Myocyte (in vitro differentiated cells): ENCODE data around the gene SNX33. TPM values are rescaled to one million over a fixed set of nuclear protein-coding genes. Genes with fewer than 3 reads are reported as not detected.

ENCODE experiments used
- DNase-seq: peaks from one replicate; pipeline ENCODE4 v3.0.0-alpha.2; 2012; ENCODE audit warnings: low read depth
- total RNA-seq: library from RNA; depleted of rRNA; stranded (reverse); fragments of >200 nt; gene quantifications from 2 replicates; pipeline ENCODE4 v1.2.3, GENCODE V29; 2014

Gene SNX33
- total RNA-seq, 1 donor from 2014 or later: 19.5 TPM

GRCh38 chr15:75640483-75641178 lies 7.1 kb upstream of the SNX33 start:
- peak; percentile 39 for DNase-seq

GRCh38 chr15:75641179-75641503 lies 6.6 kb upstream of the SNX33 start:
- no peak for DNase-seq

DNA sequence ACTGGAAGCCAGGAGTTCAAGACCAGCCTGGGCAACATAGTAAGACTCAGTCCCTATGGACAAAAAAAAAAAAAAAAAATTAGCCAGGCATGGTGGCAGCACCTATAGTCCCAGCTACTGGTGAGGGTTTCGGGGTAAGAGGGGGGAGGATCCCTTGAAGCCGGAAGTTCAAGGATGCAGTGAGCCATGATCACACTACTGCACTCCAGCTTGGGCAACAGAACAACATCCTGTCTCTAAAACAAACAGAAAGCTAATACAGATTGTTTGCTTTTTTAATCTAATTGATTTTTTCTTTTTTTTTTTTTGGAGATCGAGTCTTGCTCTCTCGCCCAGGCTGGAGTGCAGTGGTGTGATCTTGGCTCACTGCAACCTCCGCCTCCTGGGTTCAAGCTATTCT lies 6.1 kb upstream of the SNX33 start:
- no peak for DNase-seq

DNA sequence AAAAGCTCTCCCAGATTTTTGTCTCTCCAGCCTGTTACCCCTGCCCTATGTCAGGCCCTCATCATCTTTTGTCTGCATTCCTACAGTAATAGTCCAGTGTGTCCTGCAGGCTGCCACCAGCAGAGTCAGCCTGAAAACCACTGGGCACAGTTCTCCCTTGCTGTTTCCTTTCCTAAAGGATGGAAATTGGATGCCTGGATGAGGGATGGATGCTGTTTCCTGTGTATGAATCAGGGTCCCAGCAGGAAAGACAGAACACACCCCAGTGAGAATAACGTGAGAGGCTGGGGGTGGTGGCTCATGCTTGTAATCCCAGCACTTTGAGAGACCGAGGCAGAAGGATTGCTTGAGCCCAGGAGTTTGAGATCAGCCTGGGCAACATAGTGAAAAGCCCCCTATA lies 3.3 kb upstream of the SNX33 start:
- no peak for DNase-seq

- no peak for DNase-seq
These were observed 1.4 kb upstream of the SNX33 start for GRCh38 chr15:75646112-75646943.

- DNase-seq: no peak
These were observed 758 bp upstream of the SNX33 start for GRCh38 chr15:75646944-75647364.

DNA sequence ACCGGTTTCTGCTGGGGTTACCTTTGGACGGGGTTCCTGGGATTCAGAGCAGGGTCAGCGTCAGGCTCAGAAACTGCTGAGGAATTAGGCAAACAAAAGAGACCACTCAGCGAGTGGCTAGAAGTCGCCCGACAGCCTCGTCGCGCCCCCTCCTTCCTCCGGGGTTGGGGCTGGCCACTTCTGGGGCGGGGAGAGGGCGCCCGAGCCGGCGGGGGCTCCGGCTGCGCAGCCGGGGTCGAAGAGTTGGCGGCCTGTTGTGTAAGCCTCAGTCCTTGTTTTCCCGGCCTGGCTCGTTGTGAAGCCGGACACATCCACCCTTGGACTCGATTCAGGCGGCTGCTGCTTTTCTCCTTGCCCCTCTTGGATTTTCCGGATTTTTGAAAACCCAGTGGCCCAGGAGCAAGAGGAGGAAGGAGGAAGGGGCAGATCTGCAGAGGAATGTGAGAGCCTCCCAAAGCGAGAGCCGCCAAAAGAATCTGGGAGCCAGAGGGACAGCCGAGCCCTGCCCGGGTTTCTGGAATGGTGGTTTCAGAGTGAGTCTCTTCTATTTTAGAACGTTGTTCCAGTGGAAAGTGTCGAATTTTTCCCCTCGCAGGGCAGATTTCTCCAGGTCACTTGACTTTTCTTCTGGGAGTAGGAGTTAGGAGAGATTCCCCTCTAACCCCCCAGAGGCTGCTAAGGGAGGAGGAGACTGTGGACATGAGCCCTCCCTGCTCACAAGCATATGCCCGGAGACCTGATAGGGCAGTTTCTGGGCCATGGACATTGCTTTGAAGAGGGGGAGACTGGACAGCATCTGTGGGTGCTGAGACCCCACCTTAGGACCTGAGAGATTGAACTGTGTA lies 666 bp downstream of the SNX33 start:
- DNase-seq: peak; percentile 54

GRCh38 chr15:75649045-75649761 lies 1.5 kb downstream of the SNX33 start:
- no peak for DNase-seq

DNA sequence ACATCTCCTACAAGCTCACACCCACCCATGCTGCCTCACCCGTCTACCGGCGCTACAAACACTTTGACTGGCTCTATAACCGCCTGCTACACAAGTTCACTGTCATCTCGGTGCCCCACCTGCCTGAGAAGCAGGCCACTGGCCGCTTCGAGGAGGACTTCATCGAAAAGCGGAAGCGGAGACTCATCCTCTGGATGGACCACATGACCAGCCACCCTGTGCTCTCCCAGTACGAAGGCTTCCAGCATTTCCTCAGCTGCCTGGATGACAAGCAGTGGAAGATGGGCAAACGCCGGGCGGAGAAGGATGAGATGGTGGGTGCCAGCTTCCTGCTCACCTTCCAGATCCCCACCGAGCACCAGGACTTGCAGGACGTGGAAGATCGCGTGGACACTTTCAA lies 2.1 kb downstream of the SNX33 start:
- no peak for DNase-seq

- peak; percentile 44 for DNase-seq
These were observed 3.4 kb downstream of the SNX33 start for GRCh38 chr15:75650908-75651809.

GRCh38 chr15:75651810-75652543 lies 4.3 kb downstream of the SNX33 start:
- no peak for DNase-seq

DNA sequence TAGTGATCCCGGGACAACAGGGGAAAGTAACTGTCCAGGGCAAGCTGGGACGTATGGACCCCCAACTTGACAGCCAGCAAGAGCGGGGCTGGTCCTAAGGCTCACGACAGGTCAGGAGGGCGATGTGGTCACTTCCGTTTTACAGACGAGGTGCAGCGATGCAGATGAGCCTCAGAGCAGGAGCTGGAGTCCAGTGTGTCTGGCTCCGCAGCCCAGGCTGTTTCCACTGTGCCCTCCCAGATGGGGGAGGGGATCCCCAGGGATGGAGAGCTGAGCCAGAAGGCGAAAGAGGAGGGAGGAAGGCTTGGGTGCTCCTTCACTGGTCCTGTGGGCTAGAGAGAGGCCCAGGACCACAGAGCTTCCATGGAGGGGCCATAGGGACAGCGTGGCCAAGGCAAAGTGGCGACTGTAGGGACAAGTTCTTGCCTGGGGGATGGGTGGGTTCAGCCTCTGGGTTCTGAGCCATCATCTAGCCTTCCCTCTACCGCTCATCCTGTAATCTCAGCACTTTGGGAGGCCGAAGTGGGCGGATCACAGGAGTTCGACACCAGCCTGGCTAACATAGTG lies 5.7 kb downstream of the SNX33 start:
- no peak for DNase-seq

DNA sequence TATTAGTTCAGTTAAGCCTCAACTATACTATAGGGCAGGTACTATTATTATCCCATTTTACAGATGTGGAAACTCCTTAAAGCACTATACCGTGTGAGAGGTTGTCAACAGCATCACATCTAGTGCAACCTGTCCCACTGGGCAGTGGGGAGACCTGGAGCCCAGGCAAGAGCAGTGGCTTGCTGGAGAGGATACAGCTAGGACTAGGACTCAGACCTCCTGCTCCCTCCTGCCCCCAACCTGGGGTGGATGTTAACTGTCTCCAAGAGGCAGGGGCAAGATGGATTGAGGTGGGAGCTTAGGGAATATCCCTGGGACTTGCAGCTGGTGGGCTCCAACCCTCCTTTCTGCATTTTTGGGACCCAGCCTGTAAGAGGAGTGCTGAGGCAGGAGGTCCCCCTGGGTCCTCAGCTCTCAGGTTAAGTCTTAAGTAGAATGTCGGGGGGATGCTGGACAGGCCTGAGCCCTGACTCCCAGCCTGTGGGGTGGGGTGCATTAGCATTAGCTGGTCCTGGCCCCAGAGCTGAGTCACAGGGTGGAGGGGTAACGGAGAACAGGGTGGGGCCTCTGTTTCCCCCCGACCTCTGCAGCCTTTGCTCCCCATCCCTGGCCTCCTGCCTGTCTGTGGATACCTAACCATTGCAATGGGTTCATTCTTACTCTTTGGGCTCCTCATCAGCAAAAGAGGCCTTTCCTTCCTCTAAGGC lies 6.6 kb downstream of the SNX33 start:
- no peak for DNase-seq

DNA sequence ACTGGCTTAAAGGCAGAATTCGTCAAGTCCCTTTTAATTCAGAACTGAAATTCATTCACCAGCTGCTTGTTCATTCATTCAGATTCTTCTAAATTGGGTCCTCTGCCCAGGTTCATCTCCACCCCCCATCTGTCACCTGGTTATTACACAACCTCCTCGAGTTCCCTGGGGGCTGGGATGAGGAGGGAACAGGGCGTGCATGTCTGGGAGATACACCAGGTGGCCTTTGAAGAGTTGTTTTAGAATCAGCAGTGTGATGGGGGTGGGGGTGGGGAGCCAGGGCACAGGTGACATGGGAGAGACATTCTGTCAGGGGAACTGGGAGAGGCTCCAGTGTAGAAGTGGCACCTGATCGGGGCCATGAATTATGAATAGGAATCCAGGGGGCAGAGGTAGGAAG lies 8.2 kb downstream of the SNX33 start:
- no peak for DNase-seq

- no peak for DNase-seq
These were observed 8.6 kb downstream of the SNX33 start for GRCh38 chr15:75656331-75656730.

- no peak for DNase-seq
These were observed 9.1 kb downstream of the SNX33 start for GRCh38 chr15:75656813-75657212.

DNA sequence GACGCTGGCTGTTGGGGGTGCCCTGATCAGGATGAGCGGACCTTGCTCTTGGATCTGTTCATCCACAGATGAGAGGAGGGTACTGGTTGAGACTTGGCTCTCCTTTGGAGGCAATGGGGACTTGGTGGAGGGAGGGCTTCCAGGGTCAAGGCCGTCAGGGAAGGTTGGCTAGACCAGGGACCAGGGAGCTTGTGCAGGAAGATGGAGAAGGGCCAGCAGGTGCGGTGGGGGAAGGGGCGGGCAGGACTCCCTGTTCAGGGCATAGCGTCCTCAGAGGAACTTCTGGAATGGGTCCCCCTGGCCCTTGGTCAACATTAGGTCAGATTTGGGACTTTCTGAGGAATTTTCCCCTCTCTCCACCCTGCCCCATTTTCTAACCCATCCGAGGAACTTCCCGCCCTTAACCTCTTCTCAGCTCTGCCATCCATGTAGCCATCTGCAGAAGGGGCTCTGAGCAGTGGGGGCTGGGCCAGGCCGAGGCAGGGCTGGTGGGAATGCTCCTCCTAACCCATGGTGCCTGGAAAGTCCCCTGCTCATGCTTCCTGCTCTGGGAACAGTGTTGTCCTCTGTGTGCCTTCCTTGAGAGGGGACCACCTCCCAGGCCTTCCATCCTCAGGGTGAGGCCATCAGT lies 11.5 kb downstream of the SNX33 start:
- DNase-seq: no peak
